K562 (cell line): Measurements from ENCODE around the gene EPO. TPM values are rescaled to one million over a fixed set of nuclear protein-coding genes. Genes with fewer than 3 reads are reported as not detected.

ENCODE experiments used
- ARID2 ChIP-seq: fragments of 450-650 bp; IDR thresholded peaks from 2 replicates; pipeline ENCODE4 v1.6.1; 2017; ENCODE audit warnings: antibody characterized with exemption, mild to moderate bottlenecking
- BCLAF1 ChIP-seq, 2 experiments: fragments of 450-650 bp in 1 of 2; IDR thresholded peaks; 2 replicates each; pipeline ENCODE4 v1.6.1; 2011 to 2017; ENCODE audit warnings: low read depth in 2 of 2, antibody characterized with exemption in 1 of 2, borderline replicate concordance in 1 of 2, low read length in 1 of 2, mild to moderate bottlenecking in 1 of 2, mixed read lengths in 1 of 2; ENCODE audit not compliant: control insufficient read depth in 1 of 2
- CREB3 ChIP-seq: fragments of 450-650 bp; conservative IDR thresholded peaks from 2 replicates; pipeline ENCODE4 v1.6.1; 2016; ENCODE audit warnings: missing genetic modification characterization, low read depth, mild to moderate bottlenecking, missing compliant biosample characterization, moderate library complexity
- EWSR1 ChIP-seq: fragments of 450-650 bp; IDR thresholded peaks from 2 replicates; pipeline ENCODE4 v1.6.1; 2018; ENCODE audit warnings: borderline replicate concordance, mild to moderate bottlenecking, low read depth, moderate library complexity; ENCODE audit not compliant: partially characterized antibody
- FOS ChIP-seq: IDR thresholded peaks from 3 replicates; pipeline ENCODE4 v1.6.1; 2011; ENCODE audit not compliant: insufficient read length; ENCODE audit errors: extremely low read depth
- FOXK1 ChIP-seq: sonication (generic); formaldehyde crosslinking; IDR thresholded peaks from 2 replicates; pipeline ENCODE4 v1.8.0; 2022; ENCODE audit warnings: missing genetic modification reagents, mild to moderate bottlenecking, borderline replicate concordance
- GTF2A2 ChIP-seq: IDR thresholded peaks from 2 replicates; pipeline ENCODE4 v1.6.1; 2016; ENCODE audit warnings: mild to moderate bottlenecking, missing genetic modification characterization, missing compliant biosample characterization
- HMGN3 ChIP-seq: IDR thresholded peaks from 2 replicates; pipeline ENCODE4 v1.6.1; 2011; ENCODE audit warnings: borderline replicate concordance, low read depth, mild to moderate bottlenecking, mixed read lengths, low read length; ENCODE audit not compliant: insufficient read length; ENCODE audit errors: extremely low read depth
- IRF2 ChIP-seq: sonication (generic); formaldehyde crosslinking; IDR thresholded peaks from 2 replicates; pipeline ENCODE4 v1.8.1; 2022; ENCODE audit warnings: mild to moderate bottlenecking, missing genetic modification reagents
- NFE2L1 ChIP-seq: fragments of 450-650 bp; IDR thresholded peaks from 2 replicates; pipeline ENCODE4 v1.6.1; 2016; ENCODE audit warnings: missing genetic modification characterization, low read depth, mild to moderate bottlenecking, missing compliant biosample characterization, moderate library complexity, borderline replicate concordance
- PCBP2 ChIP-seq: fragments of 200-400 bp; formaldehyde crosslinking; IDR thresholded peaks from 2 replicates; pipeline ENCODE4 v1.6.1; 2018; ENCODE audit warnings: low read length, low read depth, mild to moderate bottlenecking, moderate library complexity; ENCODE audit not compliant: poor library complexity, severe bottlenecking
- SMARCA4 ChIP-seq: fragments of 450-650 bp; IDR thresholded peaks from 2 replicates; pipeline ENCODE4 v1.6.1; 2016
- SRSF9 ChIP-seq: fragments of 200-400 bp; formaldehyde crosslinking; IDR thresholded peaks from 2 replicates; pipeline ENCODE4 v1.6.1; 2017; ENCODE audit warnings: low read depth, low read length, borderline replicate concordance
- TFAP4 ChIP-seq: sonication (generic); formaldehyde crosslinking; IDR thresholded peaks from 2 replicates; pipeline ENCODE4 v1.8.0; 2022; ENCODE audit warnings: missing genetic modification reagents, mild to moderate bottlenecking, moderate library complexity, borderline replicate concordance
- U2AF2 ChIP-seq: fragments of 200-400 bp; formaldehyde crosslinking; optimal IDR thresholded peaks from 2 replicates; pipeline ENCODE3; 2017; ENCODE audit warnings: low read depth, mild to moderate bottlenecking, low read length
- ZNF12 ChIP-seq: sonication (generic); formaldehyde crosslinking; IDR thresholded peaks from 2 replicates; pipeline ENCODE4 v1.4.0; 2020; ENCODE audit warnings: mild to moderate bottlenecking, missing genetic modification reagents
- ZNF175 ChIP-seq: fragments of 200-800 bp; sonication (Bioruptor generic); IDR thresholded peaks from 2 replicates; pipeline ENCODE4 v1.6.1; 2016; ENCODE audit warnings: low read depth, mild to moderate bottlenecking, missing genetic modification characterization, missing compliant biosample characterization
- ZNF23 ChIP-seq: fragments of 250-450 bp; sonication (Bioruptor Pico); IDR thresholded peaks from 2 replicates; pipeline ENCODE4 v1.4.0; 2020; ENCODE audit warnings: mild to moderate bottlenecking
- ZNF282 ChIP-seq: sonication (generic); formaldehyde crosslinking; IDR thresholded peaks from 2 replicates; pipeline ENCODE4 v1.8.1; 2023; ENCODE audit warnings: missing genetic modification reagents
- ZNF384 ChIP-seq: IDR thresholded peaks from 2 replicates; pipeline ENCODE4 v1.6.1; 2012; ENCODE audit warnings: low read depth, low read length, improper control_type of control experiment
- ZNF551 ChIP-seq: fragments of 250-450 bp; sonication (Bioruptor Pico); IDR thresholded peaks from 2 replicates; pipeline ENCODE4 v1.5.0; 2021; ENCODE audit warnings: mild to moderate bottlenecking, moderate library complexity
- ZNF583 ChIP-seq: fragments of 250-450 bp; sonication (Bioruptor Pico); IDR thresholded peaks from 2 replicates; pipeline ENCODE4 v1.4.0; 2020
- ZNF699 ChIP-seq: fragments of 250-450 bp; sonication (Bioruptor Pico); IDR thresholded peaks from 2 replicates; pipeline ENCODE4 v1.8.0; 2021; ENCODE audit warnings: mild to moderate bottlenecking, moderate library complexity; ENCODE audit not compliant: insufficient replicate concordance
- ZNF76 ChIP-seq: fragments of 250-450 bp; sonication (Bioruptor Pico); IDR thresholded peaks from 2 replicates; pipeline ENCODE4 v1.4.0; 2020; ENCODE audit warnings: mild to moderate bottlenecking, moderate library complexity, borderline replicate concordance
- ZNF785 ChIP-seq: fragments of 250-450 bp; sonication (Bioruptor Pico); IDR thresholded peaks from 2 replicates; pipeline ENCODE4 v1.4.0; 2020; ENCODE audit warnings: mild to moderate bottlenecking
- polyA plus RNA-seq, 8 experiments: library from polyadenylated mRNA; depleted of rRNA in 4 of 8; stranded (reverse) in 5 of 8; unstranded in 3 of 8; fragments of >200 nt; fragmentation: Nextera tagmentation in 2 of 8; fragmentation: Illumina TruSeq in 1 of 8; extraction: Ambion mirVana in 2 of 8; extraction: Trizol in 1 of 8; gene quantifications; 2 replicates each; pipeline versions ENCODE4 v1.2.1 to v1.2.3, GENCODE V29; 2011 to 2014; ENCODE audit warnings: inconsistent platforms in 1 of 8, missing spikeins in 1 of 8
- total RNA-seq, 7 experiments: library from RNA; depleted of rRNA in 6 of 7; stranded (reverse); fragments of >200 nt in 6 of 7; fragmentation: Illumina TruSeq in 2 of 7; extraction: Trizol in 2 of 7; gene quantifications; 2 replicates each; pipeline versions ENCODE4 v1.2.1 to v1.2.3, GENCODE V29; 2011 to 2021; ENCODE audit warnings: low replicate concordance in 1 of 7

EPO gene
- total and polyA plus RNA-seq, 9 of the 15 experiments (the other 6 are each of a cell fraction or from before 2014, with no cell fraction given), result 0.06 to 0.41 (median 0.07) TPM; not detected in 6

GRCh38 chr7:100705320-100705752, 14.9 kb upstream of the EPO start (continued):
- TF ChIP-seq HMGN3 (no peak), ZNF175 (no peak), PCBP2 (no peak), NFE2L1 (tag) (no peak), ZNF76 (no peak), U2AF2 (no peak), ZNF12 (no peak), ARID2 (peak; percentile 76; the same call in 1 of the 2 replicates), ZNF551 (no peak), BCLAF1 (IDR thresholded peaks at IDR 0.05; ENCODE audit: borderline replicate concordance in 1 of 2, control insufficient read depth in 1 of 2, low read depth in 2 of 2, low read length in 1 of 2) (0 out of 4 replicates have a peak, but pooled peaks of 1 of the 2 experiments have one; percentile 8), FOS (no peak), ZNF23 (CRISPR knock-in tag) (no peak), ZNF282 (CRISPR knock-in tag) (no peak), IRF2 (CRISPR knock-in tag) (no peak), ZNF699 (CRISPR knock-in tag) (no peak), FOXK1 (CRISPR knock-in tag) (no peak), GTF2A2 (tag) (no peak), EWSR1 (no peak), ZNF785 (CRISPR knock-in tag) (no peak), CREB3 (tag) (no peak), ZNF384 (no peak), TFAP4 (CRISPR knock-in tag) (no peak; the same call in 1 of the 2 replicates), ZNF583 (CRISPR knock-in tag) (0 out of 2 replicates have a peak, but pooled peaks have one; percentile 67), SMARCA4 (peak; percentile 67; the same call in 1 of the 2 replicates), SRSF9 (no peak)
